GM12891 (cell line): ENCODE measurements around the gene NGB.

Source experiments
- DNase-seq: peaks from one replicate; pipeline ENCODE4 v3.0.0; 2011; ENCODE audit warnings: low spot score; ENCODE audit not compliant: insufficient read length
- FAIRE-seq: peaks from 2 replicates; lab custom pipeline; 2011; peaks lifted over from hg19 to GRCh38; lab: Jason Lieb, UNC
- PAX5 ChIP-seq: IDR thresholded peaks from 2 replicates; pipeline ENCODE4 v1.6.1; 2011; ENCODE audit warnings: low read length, moderate library complexity, mild to moderate bottlenecking; ENCODE audit not compliant: insufficient read depth, severe bottlenecking
- POLR2A ChIP-seq: IDR thresholded peaks from 2 replicates; pipeline ENCODE4 v1.6.1; 2011; ENCODE audit warnings: low read depth, low read length, control low read depth
- POLR2AphosphoS5 ChIP-seq: IDR thresholded peaks from 2 replicates; pipeline ENCODE4 v1.6.1; 2011; ENCODE audit warnings: low read depth, low read length, control low read depth
- POU2F2 ChIP-seq: IDR thresholded peaks from 2 replicates; pipeline ENCODE4 v1.6.1; 2011; ENCODE audit warnings: low read depth, mild to moderate bottlenecking, control low read depth, low read length, moderate library complexity
- SPI1 ChIP-seq: IDR thresholded peaks from 2 replicates; pipeline ENCODE4 v1.6.1; 2011; ENCODE audit warnings: low read depth, low read length, control low read depth
- TAF1 ChIP-seq: IDR thresholded peaks from 2 replicates; pipeline ENCODE4 v1.6.1; 2011; ENCODE audit warnings: low read depth, low read length, control low read depth

Gene NGB

DNA sequence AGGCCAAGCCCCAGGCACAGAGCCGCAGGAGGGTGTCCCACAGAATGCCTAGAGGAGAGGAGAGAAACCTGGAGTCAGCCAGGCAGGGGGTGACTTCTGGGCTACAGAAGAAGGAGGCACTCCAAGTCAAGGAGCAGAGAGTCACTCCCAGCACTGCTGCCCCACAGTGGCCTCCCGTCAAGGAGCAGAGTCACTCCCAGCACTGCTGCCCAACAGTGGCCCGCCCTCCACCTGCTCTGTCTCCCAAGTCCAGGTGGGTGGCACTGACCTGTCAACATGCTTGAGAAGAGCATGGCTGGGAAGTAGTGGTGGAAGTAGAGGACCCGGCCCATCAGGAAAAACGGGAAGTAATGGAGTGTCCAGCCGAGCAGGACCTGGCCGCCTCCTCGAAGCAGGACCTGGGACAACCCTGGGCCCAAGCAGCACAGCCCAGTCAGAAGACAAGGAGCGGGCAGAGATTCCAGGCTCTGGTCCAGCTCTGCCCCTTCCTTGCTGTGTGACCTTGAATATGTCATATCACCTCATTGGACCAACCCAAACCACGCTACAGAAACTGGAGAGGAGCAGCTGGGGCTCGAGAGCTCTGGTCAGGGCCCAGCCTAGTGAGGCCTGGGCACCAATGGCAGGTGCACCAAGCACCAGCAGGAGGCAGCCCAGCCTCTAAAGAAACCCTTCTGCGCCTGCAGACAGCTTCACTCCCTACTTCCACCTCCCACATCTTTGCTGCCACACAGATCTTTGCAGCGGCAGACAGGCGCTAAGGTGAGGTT is 7.6 kb upstream of the NGB start:
- DNase-seq (no peak), FAIRE-seq (no peak)
- no peak for TF ChIP-seq TAF1
- TF ChIP-seq POU2F2 = no peak
- TF ChIP-seq POLR2A = no peak
- no peak for TF ChIP-seq PAX5
- TF ChIP-seq SPI1 = no peak
- TF ChIP-seq POLR2AphosphoS5 = no peak

DNA sequence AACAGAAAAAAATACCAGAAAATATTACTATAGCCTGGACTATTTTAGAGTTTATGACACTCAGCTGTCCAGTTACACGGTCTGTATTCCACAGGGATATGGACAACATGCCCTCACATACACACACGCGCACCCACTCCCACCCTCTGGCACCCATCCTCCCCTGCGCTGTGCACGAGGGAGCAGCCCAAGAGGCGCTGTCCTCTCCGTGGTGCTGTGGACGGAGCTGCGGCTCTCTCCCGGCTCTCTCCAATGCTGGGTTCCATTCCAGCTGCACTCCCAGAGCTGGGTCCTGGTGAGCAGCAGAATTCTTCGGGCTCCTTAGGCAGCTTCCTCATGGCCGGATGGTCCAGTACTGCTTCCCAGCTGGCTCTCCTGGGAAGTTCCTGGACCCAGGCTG is 6.0 kb upstream of the NGB start:
- no peak for TF ChIP-seq SPI1
- TF ChIP-seq POLR2AphosphoS5 = no peak
- TF ChIP-seq TAF1 = no peak
- TF ChIP-seq PAX5 = no peak
- TF ChIP-seq POU2F2 = no peak
- no peak for TF ChIP-seq POLR2A
- DNase-seq = no peak
- FAIRE-seq = no peak

DNA sequence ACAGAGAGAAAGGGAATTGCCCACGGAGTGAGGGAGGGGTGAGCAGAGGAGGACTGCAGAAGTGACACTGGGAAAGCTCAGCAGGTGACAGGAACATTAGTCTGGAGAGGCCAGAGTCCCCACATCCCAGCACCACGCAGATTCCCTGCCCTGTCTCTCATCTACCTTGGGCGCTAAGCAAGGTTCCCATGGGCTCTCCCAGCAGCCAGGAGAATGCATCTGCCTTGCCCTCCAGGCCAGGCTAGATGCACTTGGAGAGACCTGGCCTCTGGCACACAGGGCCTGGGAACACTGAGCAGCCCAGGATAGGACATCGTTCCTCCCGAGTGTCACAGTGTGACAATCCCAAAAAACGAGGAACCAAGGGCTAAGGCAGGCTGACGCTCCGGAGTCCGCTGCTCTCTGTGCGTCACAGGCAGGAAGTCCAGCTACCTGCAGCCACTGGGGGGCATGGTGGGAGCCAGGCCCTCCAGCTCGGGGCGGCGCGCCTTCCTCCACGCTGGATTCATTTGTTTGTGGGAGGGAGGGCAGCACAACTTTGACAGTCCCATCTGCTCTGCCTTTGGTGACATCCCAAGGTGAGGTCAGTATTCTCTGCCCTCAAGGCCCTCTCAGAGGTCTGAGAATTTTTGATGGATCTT is 5.4 kb upstream of the NGB start:
- FAIRE-seq = no peak
- DNase-seq = no peak
- TF ChIP-seq SPI1 = no peak
- TF ChIP-seq TAF1 = no peak
- TF ChIP-seq POLR2AphosphoS5 = no peak
- no peak for TF ChIP-seq POU2F2
- TF ChIP-seq POLR2A = no peak

DNA sequence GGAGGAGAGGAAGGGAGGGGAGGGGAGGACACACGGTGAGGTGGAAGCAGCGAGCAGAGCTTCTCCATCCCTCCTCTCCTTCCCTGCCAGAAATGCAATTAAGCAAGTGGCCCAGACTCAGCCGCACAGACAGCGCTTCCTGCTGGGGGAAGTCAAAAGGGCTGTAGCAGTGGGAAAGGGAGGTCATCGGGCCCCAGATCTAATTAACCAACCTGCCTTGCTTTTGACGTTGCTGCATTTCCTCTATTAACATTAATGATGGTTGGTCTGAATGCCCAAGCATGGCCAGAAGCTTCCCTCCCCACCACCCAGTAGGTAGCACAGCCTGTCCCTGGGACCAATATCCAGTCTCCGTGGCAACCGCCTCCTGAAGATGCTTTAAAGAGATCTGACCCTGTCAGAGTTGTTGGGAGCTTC is 4.6 kb upstream of the NGB start:
- no peak for TF ChIP-seq SPI1
- TF ChIP-seq PAX5 = no peak
- TF ChIP-seq POLR2AphosphoS5 = no peak
- no peak for TF ChIP-seq POLR2A
- TF ChIP-seq POU2F2 = no peak
- TF ChIP-seq TAF1 = no peak
- FAIRE-seq (no peak), DNase-seq (no peak)

DNA sequence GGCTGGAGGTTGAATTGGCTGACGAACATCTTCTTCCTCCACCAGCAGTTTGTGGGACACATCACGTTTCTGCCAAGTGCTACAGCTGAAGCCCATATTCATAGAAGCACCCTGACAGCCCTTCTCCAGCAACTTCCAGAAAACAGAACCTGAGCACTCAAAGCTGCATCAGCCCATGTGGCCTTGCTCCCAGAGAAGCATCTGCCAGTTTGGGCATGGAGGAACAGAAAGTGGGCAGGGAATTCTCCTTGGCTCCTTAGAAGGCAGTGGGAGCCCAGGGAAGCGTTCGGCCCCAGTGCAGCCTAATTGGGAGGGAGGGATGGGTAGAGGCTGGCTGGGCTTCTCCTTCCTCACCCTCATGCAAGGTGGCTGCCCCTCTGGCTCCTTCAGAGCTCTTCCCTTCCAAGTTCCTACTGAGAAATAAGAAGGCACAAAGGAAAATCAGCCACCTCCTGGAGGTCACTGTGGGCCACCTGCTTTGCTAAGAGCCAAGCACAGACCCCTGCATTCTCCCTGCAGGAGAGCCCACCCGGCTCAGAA is 4.1 kb upstream of the NGB start:
- no peak for DNase-seq
- TF ChIP-seq TAF1 = no peak
- TF ChIP-seq POU2F2 = no peak
- TF ChIP-seq PAX5 = no peak
- no peak for TF ChIP-seq POLR2A
- no peak for TF ChIP-seq SPI1
- TF ChIP-seq POLR2AphosphoS5 = no peak
- FAIRE-seq = no peak

DNA sequence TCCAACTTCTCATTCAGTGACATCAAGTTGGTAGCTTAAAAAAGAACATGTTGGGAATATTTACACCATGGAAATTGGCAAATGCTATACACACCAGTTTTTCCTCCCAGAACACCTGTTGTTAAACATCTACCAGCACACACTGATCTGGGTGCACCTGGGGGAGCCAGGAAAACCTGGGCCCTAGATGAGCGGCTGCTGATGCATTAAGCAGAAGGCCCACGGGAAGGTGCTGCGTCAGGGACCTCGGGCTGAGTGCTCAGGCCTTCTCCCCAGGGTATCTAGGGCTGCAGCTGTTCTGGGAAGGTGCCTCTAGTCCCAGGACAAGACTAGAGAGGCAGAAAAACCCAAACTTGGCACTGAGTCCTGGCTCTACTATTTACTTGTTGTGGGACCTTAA is 2.8 kb upstream of the NGB start:
- FAIRE-seq (no peak), DNase-seq (no peak)
- TF ChIP-seq TAF1 (no peak), SPI1 (no peak), POU2F2 (no peak), PAX5 (no peak), POLR2A (no peak), POLR2AphosphoS5 (no peak)

DNA sequence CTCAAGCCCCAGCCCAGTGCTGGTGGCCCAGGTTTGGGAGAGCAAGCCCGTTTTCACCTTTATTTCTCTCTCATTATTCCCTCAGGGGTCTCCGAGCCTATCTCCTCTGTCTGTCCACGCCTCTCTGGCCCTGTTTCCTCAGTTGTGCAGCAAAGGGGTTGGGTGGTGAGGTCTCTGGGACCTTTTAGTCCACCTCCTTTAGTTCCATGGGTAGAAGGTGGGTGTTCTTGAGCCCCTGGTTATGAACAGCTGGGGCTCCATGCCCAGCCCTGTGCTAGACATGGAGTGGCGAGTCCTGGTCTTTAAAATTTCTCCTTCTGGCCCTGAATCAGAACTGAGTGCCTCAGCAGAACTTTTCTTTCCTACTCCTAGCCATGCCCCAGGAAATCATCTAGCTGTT is 1.3 kb upstream of the NGB start:
- no peak for TF ChIP-seq POLR2AphosphoS5
- TF ChIP-seq POU2F2 = no peak
- no peak for TF ChIP-seq TAF1
- no peak for TF ChIP-seq POLR2A
- TF ChIP-seq SPI1 = no peak
- TF ChIP-seq PAX5 = no peak
- DNase-seq = no peak

DNA sequence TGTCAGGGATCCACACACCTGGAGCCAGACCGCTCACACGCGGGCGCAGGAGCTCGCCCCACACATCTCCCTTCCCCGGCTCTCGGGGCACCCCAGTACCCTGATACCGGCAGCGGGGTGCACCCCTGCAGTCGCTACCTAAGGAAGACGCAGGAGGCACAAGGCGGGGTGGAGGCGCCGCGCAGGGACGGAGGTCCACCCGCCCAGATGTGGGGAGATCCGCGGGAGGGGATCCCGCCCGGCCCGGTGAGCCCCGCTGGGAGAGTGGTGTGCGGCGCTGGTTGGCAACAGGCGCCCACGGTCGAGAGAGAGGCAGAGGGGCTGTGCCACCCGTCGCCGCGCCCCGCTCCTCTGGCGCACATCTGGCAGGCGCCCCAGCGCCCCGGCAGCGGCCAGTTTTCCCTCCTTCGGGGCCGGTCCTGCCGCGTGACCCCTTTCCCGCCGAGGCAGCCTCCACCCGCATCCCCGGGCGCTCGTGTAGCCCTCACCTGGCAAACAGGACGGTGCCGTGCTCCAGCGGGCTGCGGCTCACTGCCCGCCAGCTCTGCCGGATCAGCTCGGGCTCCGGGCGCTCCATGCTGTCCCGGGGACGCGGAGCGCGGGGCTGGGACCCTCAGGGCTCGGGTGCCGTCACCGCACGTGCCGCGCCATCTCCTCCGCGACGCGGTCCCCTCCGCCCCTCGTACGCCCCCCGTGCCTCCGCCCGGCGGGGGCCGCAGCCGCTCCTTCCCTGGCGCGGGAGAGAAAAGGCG is 469 bp downstream of the NGB start:
- FAIRE-seq (no peak), DNase-seq (no peak)
- TF ChIP-seq POLR2AphosphoS5 (no peak), PAX5 (no peak), TAF1 (no peak), POLR2A (no peak), SPI1 (no peak), POU2F2 (no peak)

More for the DNA sequence above, 1.3 kb upstream of the NGB start:
- FAIRE-seq = no peak

DNA sequence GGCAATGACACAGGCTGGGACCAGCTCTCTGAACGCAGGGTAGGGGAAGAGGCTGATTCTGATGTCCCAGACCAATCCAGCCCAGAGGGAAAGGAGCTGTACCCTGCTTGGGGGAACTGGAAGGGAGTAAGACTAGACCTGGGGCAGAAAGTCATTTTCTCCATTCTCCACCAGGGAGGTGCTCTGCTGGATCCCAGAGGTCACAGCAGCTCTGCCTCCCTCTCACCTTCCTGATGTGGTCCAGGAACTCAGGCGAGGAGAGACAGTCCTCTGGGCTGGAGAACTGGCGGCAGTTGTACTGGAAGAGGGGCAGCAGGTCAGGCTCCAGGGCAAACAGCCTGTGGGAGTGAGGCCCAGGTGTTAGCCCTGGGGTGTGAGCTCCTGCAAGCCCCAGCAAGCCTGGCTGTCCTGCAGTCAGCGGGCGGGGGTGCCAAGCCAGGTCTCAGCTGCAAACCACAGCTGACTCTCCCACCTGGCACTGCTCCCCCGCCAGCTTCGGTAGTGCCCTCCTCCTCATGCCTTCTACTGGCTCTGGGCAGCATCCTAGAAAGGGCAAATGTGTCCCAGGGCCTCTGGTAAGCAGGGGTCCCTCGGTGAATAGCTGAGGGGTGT is 1.9 kb downstream of the NGB start:
- DNase-seq (no peak), FAIRE-seq (no peak)
- no peak for TF ChIP-seq POLR2A
- TF ChIP-seq SPI1 = no peak
- TF ChIP-seq POLR2AphosphoS5 = no peak
- no peak for TF ChIP-seq POU2F2
- TF ChIP-seq TAF1 = no peak
- TF ChIP-seq PAX5 = no peak
